ENCODE measurements around the gene FAM204A.

The FAM204A gene

DNA sequence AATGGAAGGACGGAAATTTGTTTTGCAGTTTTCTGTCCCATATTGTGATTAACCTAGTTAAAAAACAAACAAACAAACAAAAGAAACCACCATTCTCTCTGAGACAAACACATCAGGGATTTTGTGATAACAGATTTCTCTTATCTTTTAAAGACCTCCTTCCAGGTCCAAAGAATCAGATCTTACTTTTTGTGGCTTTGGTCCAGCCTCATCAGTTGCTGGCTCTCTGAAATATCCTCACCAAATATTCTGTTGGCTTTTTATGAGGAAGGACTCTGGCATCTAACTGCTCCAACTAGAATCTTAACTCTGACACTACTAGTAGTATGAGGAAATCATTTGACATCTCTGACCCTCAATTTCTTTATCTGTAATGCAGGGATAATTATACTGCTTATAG is 4.8 kb downstream of the FAM204A start:
- in situ Hi-C loops (cut with HindIII; ENCODE audit: low pct_ligation_motif_present, low pct_unique_long_range_greater_than_20kb, low sequenced_read_pairs): no loop called here
- no peak for DNase-seq

DNA sequence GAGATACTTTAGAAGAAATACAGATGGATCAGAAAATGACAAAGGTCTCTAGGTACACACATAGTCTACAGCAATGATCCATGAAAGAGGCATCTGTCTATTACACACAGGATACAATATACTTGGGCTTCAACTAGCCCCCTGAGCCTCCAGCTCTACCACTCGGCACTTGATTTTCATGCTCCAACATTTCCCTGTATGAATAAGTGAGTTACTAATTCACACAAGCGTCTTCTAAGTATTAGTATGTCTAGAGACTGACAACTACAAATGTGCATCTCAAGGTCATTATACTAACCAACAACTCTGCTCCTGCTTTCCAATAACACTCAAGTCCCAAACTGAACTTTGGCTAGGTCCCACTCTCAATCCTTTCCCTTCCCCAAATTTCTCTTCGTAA is 8.3 kb downstream of the FAM204A start:
- in situ Hi-C loops (cut with HindIII; ENCODE audit: low pct_ligation_motif_present, low pct_unique_long_range_greater_than_20kb, low sequenced_read_pairs): no loop called here
- no peak for DNase-seq

DNA sequence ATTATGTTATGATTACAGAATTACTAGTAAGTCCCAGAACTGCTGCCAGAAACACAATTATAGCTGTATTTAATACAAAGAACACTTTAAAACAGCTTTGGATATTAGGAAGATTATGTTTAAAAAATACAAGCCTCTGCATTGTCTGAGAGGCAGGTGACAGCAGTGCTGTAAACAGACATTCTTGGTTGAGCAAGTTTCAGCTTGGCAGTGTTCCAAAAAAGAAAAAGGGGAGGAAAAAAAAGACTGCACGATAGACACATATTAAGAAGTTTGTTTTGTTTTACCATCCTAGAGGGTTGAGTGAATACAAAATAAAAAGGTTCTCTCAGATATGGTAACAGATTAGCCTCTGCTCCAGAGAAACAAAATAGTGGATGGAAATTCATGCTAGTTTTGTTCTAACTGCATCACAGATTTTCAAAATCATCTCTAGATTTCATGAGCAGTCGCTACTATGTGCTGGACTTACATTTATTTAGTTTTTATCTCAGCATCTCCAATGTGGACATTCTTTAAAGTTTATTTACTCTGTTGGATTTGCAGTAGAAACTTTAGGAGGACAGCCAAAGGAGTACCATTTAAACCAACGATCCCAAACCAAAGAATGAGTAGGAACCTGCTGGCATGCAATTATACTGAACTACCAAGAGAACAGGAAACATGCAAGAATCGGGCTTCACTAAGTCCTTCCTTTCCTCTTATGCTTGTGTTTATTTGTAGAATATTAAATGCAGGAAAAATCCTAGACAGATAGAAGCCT is 9.0 kb downstream of the FAM204A start:
- peak; percentile 28 for DNase-seq
- in situ Hi-C loops (cut with HindIII; ENCODE audit: low pct_ligation_motif_present, low pct_unique_long_range_greater_than_20kb, low sequenced_read_pairs): no loop called here

DNA sequence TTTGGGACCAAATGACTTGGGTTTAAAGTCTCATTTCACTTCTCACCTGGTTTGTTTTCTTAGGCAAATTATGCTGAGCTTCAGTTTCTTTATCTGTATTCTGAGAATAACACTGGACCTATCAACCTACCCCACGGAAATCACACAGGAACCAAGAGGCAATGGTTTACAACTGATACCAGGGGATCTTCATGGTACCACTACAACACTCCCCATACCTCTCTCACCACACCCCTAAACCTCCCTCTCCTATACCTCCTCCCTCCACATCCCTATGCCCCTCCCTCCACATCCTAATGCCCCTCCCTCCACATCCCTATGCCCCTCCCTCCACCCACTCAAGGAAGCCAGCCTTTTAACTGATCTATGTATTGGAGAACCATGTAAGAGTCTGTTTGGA is 9.9 kb downstream of the FAM204A start:
- peak; percentile 24 for DNase-seq

DNA sequence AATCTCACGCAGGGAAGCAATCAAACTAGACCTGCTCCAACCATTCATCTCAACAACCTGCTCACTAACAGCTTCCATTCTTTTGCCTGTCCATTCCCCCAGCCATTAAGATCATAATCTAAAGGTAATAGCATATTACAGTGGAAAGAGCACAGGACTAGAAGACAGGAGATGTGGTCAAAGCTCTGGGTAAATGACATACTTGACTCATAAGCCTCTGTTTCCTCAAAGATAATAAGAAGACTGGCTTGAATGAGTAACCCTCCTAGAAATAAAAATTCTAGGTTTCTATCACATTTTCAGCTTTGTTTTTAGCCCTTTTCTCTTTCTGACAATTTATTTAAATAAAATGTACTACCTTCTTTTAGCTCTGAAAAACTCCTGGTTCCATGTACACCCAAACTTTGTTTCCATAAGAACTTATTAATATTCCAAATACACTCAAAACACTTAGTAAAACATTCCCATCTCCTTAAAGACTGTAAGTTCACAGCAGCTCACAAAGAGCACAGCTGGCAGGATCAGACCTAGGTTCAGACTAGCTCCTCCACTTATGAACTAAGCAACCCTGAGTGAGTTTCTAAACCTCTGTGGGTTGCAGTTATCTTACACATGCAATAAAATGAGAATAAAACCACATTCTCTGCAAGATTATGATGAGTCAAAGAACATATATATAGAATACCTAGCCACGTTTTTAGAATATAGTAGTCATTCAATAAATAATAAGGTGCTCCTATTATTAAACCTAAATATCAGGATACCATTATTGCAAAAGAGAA is 11.6 kb downstream of the FAM204A start:
- DNase-seq: no peak
- in situ Hi-C loops (cut with HindIII; ENCODE audit: low pct_ligation_motif_present, low pct_unique_long_range_greater_than_20kb, low sequenced_read_pairs): no loop called here

More for the DNA sequence above, 9.9 kb downstream of the FAM204A start:
- in situ Hi-C loops (cut with HindIII; ENCODE audit: low pct_ligation_motif_present, low pct_unique_long_range_greater_than_20kb, low sequenced_read_pairs): no loop called here

DNA sequence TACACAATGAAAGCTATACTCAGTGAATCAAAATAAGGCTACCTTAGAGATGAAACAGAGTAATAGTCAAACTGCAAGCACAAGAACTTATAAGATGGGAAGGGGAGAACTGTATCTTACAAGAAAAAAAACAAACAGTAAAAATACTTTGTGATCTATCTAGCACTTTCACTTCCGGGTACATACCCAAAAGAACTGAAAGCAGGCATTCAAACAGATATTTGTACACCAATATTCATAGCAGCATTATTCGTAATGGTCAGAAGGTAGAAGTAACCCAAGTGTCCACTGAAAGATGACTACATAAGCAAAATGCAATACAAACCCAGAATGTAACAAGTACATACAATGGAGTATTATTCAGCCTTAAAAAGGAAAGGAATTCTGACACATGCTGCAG is 18.0 kb downstream of the FAM204A start:
- in situ Hi-C loops (cut with HindIII; ENCODE audit: low pct_ligation_motif_present, low pct_unique_long_range_greater_than_20kb, low sequenced_read_pairs): no loop called here
- DNase-seq: no peak

DNA sequence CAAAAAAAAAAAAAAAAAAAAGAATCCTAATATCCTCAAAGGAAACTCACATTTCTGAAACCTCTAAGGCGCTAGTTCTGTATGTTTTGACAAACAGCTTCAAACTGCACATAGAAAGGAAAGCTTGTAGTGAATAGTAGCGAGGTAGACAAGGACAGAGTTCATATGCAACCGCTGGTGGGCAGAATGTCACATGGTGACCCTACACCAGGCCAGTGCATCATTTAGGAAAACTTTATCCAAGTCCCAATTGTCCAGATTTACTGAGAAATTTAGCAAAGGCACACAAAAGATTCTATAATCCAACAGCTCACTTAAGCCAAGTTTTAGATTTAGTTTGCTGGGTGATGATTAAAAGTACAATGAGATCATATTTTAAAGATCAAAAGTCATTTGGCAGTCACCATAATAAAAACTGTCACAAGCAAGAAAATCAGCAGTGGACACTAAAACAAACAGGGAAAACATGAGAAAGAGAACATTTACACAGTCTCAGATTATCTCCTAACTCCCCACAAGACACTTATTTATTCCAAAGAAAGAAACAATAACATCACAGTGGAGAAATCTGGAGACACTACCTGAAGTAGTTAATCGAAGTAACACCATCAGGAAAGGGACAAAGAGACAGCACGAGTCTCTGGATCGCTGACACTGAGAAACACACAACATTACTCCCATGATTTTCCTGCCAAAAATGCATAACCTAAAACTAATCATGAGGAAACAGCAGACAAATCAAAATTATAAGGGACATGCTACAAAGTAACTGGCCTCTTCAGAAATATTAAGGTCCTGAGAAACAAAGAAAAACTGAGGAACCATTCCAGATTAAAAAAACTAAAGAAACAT is 20.2 kb downstream of the FAM204A start:
- in situ Hi-C loops (cut with HindIII; ENCODE audit: low pct_ligation_motif_present, low pct_unique_long_range_greater_than_20kb, low sequenced_read_pairs): no loop called here
- DNase-seq: no peak

DNA sequence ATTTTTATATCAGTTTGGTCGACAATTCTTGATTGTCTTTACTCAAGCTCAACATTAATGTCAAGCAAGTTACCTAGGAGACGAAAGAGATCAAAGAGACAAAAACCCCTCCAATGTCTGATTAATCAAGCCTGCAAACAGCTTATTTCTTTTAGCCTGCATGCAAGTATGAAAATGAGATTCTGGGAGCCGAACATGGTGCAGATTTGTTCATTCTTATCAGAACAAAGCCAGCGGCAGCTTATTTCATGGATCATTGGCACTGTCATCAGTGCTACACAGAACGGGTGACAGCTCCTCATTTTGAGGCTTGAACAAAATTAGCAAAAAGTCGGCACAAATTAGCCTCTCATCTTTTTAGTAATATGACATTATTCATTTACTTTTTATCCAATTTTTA is 26.5 kb downstream of the FAM204A start:
- in situ Hi-C loops (cut with HindIII; ENCODE audit: low pct_ligation_motif_present, low pct_unique_long_range_greater_than_20kb, low sequenced_read_pairs): no loop called here
- DNase-seq: no peak

DNA sequence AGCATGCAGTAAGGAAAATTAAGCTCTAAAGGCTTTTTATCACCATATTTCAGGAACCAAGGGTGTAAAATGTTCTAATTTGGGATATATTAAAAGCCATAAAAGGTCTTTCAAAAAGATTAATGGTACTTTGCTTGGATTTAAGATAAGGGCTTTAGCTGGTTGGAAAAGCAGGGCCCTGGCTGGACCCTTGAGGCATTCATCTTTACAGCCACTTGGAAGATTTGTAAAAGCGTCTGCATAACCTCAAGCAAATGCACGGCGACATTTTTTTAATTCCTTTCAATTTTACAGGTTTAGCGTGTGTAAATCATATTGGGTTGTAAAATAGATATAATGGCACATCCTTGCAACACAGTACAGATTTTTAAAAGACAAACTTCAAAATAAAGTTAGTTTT is 27.2 kb downstream of the FAM204A start:
- DNase-seq: no peak
- in situ Hi-C loops (cut with HindIII; ENCODE audit: low pct_ligation_motif_present, low pct_unique_long_range_greater_than_20kb, low sequenced_read_pairs): no loop called here

DNA sequence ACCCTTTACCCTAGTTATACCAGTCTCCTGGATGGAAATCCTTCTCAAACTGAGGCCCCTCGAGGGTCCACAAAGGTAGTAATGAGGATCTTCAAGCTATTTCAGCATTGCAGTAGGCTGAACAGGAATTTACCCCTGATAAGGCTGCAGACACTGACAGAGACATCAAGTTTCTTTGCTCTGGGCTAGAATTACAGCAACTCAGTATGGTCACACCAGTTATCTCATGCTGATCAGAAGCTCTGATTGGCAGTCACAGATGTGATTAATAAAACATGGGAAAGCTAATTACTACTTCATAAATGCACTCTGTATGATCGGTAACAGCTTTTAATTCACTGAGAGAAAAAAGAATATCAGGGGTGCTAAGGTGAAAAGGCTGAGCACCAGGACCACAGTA is 30.6 kb downstream of the FAM204A start:
- DNase-seq: no peak
- in situ Hi-C loops (cut with HindIII; ENCODE audit: low pct_ligation_motif_present, low pct_unique_long_range_greater_than_20kb, low sequenced_read_pairs): no loop called here

DNA sequence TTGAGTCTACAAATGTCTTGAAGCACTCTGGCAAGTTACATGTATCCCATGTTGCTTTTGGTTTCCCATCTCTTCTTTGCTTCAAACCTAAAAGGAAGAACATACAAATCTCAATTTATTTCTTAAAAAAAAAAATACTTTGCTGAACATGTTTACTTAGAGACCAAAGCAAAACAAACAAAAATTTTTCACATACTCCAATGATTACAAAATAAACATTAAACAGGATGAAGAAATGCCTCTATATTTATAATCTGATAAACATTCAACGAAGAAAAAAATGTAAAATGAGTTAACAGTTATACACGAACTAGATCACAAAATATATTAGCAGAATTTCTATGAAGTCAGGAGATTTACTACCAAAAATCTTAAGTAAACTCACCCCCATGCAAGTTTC is 31.3 kb downstream of the FAM204A start:
- in situ Hi-C loops (cut with HindIII; ENCODE audit: low pct_ligation_motif_present, low pct_unique_long_range_greater_than_20kb, low sequenced_read_pairs): no loop called here
- DNase-seq: no peak

DNA sequence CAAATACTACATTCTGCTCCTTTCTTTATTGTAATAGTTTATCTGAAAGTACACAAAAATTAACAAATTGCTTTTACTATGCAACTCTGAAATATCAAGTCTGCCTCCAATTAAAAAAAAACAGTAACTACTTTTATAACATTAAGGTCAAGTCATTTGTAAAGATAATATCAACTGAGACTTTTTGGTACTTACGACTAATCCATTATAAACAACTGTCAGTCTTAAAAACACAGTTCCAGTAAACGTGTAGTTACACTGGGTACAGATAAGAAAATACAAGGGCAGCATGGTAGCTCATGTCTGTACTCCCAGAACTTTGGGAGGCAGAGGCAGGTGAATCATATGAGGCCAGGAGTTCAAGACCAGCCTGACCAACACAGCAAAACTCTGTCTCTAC is 32.2 kb downstream of the FAM204A start:
- no peak for DNase-seq
- in situ Hi-C loops (cut with HindIII; ENCODE audit: low pct_ligation_motif_present, low pct_unique_long_range_greater_than_20kb, low sequenced_read_pairs): no loop called here

DNA sequence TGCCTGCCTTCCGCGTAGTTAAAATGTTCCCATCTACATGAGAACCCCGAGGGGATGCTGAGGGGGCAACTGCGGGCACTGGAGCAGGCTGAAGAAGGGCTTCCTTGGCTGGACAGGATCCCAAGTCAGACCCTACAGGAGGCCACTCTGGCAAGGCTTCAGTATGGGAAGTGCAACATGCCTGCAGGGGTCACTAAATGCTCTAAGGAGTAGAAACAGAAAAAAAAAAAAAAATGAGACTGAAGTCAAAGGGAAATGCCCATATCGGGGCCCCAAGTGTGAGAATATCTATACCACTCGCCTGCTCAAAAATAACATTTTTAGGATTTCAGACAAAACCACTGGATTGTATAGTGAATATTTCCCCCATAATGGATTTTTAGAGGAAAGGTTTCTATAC is 33.5 kb downstream of the FAM204A start:
- in situ Hi-C loops (cut with HindIII; ENCODE audit: low pct_ligation_motif_present, low pct_unique_long_range_greater_than_20kb, low sequenced_read_pairs): no loop called here
- DNase-seq: peak; percentile 30

DNA sequence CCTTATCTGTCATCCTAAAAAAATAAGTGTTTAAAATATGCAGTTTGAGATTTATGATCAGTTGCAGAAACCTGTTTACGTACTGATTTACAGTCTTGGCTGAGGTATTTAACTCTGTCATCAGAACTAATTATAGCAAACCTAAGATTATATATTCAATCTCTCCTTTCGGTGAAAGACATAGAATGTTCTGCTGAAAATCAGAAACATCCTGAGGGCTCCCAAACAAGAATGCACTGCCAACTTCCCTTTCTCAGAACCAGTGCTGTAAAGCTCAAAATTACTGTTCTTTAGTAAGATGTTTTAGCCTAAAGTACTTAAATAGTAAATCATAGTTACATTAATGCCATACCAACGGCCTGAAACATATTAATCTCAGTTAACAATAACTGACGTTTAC is 34.3 kb downstream of the FAM204A start:
- DNase-seq: no peak
- in situ Hi-C loops (cut with HindIII; ENCODE audit: low pct_ligation_motif_present, low pct_unique_long_range_greater_than_20kb, low sequenced_read_pairs): no loop called here

DNA sequence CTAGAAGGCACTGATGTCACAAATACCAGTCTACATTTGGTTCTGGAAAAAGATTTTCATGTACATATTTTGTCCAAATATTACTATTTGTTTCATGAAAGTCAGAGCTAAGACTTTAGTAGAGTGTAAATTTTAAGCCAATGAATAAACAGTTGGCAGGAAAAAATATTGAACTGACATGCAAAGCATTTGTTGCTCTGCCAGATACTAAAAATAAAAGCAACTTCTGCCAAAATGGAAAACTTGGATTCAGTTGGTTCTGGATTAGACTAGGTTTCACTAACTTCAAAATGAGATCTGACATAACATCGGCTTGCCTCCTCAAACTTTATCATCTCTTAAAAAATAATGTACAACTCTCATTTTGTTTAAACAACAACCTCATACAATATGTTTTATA is 34.9 kb downstream of the FAM204A start:
- in situ Hi-C loops (cut with HindIII; ENCODE audit: low pct_ligation_motif_present, low pct_unique_long_range_greater_than_20kb, low sequenced_read_pairs): no loop called here
- no peak for DNase-seq

DNA sequence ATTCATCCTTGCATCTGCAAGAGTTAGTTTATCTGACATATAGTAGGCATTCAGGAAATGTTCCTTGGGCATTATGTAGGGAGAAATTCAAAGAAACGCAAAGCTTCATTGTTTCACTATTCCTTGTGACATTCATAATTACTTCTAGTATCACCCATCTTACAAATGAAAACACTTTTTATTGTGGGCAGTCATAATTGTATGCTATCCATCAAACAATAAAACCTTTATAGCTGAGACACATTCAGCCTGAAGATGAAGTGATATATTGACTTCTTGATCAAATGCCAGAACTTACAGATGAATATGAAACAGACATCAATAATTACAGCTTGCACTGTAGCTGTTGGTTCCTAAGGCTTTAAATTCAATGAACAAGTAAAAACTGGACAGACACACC is 36.4 kb downstream of the FAM204A start:
- in situ Hi-C loops (cut with HindIII; ENCODE audit: low pct_ligation_motif_present, low pct_unique_long_range_greater_than_20kb, low sequenced_read_pairs): no loop called here
- no peak for DNase-seq

DNA sequence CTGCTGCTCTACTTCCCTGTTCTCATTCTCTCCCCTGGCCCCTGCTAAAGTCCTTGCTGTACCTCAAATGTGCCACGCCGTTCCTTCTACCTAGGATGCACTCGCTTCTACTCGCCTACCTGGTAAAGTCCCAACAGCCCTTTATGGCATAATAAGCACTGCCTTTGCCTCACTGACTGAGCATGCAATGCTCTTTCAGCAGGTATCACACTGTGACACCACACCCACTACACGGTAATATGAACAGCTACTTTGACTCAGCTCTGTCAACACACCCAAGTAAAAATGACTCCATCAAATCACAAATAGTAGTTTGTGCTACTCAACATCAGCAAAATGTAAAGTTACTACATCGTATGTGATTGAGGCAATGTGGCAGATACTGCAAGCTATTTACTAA is 37.6 kb downstream of the FAM204A start:
- DNase-seq: no peak
- in situ Hi-C loops (cut with HindIII; ENCODE audit: low pct_ligation_motif_present, low pct_unique_long_range_greater_than_20kb, low sequenced_read_pairs): no loop called here

DNA sequence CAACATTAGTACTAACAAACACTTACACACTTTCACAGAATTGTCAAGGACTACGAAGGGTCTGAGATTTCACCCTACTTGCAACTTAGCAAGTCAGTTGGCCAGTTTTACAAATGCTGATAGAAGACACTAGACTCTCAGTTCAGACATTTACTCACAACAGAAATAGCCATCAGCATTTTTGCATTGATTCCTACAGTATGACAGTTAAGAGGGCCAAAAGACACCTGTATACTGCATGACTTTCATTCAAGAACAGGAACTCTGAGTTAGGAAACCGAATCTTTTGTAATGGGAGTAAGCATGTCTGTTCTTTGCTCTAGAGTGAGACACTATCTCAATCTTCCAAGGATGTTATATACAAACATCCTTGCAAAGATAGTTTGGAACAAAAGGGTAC is 40.9 kb downstream of the FAM204A start:
- in situ Hi-C loops (cut with HindIII; ENCODE audit: low pct_ligation_motif_present, low pct_unique_long_range_greater_than_20kb, low sequenced_read_pairs): no loop called here
- DNase-seq: no peak

DNA sequence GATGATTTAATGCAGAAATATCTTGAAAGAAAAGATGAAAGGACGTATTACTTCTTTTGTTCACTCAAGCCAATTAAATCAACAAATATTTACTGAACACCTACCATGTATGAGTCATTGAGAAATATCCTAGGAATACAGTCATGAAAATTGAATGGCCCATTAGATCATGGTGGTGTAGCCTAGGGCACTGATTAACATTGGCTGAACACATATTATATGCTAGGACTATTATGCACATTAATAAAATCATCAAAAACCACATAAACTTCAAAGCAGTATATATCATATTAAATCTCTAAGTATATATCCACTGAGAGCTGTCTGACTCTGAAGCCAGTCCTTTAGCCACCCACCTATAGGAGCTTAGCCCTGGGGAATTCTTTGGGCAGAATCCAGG is 41.8 kb downstream of the FAM204A start:
- DNase-seq: no peak
- in situ Hi-C loops (cut with HindIII; ENCODE audit: low pct_ligation_motif_present, low pct_unique_long_range_greater_than_20kb, low sequenced_read_pairs): no loop called here

All from ACHN (cell line).